GM23338 (cell line): ENCODE results near the gene UBN1. TPM values are rescaled to one million over a fixed set of nuclear protein-coding genes. Genes with fewer than 3 reads are reported as not detected.

Experiments
- ATAC-seq: fragments of 200-7000 bp; cut with Tn5 transposase; 3 replicates; pipeline ENCODE4 v1.9.1; 2020
- DNase-seq: peaks from one replicate; pipeline ENCODE4 v3.0.0-alpha.2; 2015; ENCODE audit warnings: low spot score
- H2AFZ ChIP-seq: fragments of 200-600 bp; sonication (generic); 2 replicates; pipeline ENCODE4 v1.8.0; 2016; ENCODE audit warnings: antibody characterized with exemption, mild to moderate bottlenecking, moderate library complexity
- H3F3A ChIP-seq: fragments of 200-600 bp; sonication (generic); replicated peaks from 2 replicates; pipeline ENCODE4 v1.8.0; 2017; ENCODE audit warnings: antibody characterized with exemption, mixed run types, low read depth
- H3K27ac ChIP-seq: fragments of 200-600 bp; sonication (generic); 2 replicates; pipeline ENCODE4 v1.6.1; 2016; ENCODE audit warnings: low read depth
- H3K27me3 ChIP-seq: fragments of 200-600 bp; sonication (generic); 2 replicates; pipeline ENCODE4 v1.8.0; 2016; ENCODE audit warnings: mild to moderate bottlenecking, mixed run types, moderate library complexity; ENCODE audit not compliant: insufficient read depth
- H3K36me3 ChIP-seq: fragments of 200-600 bp; sonication (generic); 2 replicates; pipeline ENCODE4 v1.8.0; 2016; ENCODE audit warnings: mild to moderate bottlenecking; ENCODE audit not compliant: insufficient read depth
- H3K4me1 ChIP-seq: fragments of 200-600 bp; sonication (generic); 2 replicates; pipeline ENCODE4 v1.8.0; 2016; ENCODE audit warnings: mild to moderate bottlenecking, moderate library complexity; ENCODE audit not compliant: insufficient read depth
- H3K4me2 ChIP-seq: fragments of 200-600 bp; sonication (generic); 2 replicates; pipeline ENCODE4 v1.7.1; 2017; ENCODE audit warnings: mixed run types
- H3K4me3 ChIP-seq: fragments of 200-600 bp; sonication (generic); 2 replicates; pipeline ENCODE4 v1.6.1; 2016; ENCODE audit warnings: mixed run types
- H3K79me2 ChIP-seq: fragments of 200-600 bp; sonication (generic); replicated peaks from 2 replicates; pipeline ENCODE4 v1.8.0; 2017; ENCODE audit warnings: mild to moderate bottlenecking; ENCODE audit not compliant: insufficient read depth
- H3K9me2 ChIP-seq: fragments of 200-600 bp; sonication (generic); 2 replicates; pipeline ENCODE4 v1.8.0; 2017; ENCODE audit not compliant: insufficient read depth
- H4K20me1 ChIP-seq: fragments of 200-600 bp; sonication (generic); replicated peaks from 2 replicates; pipeline ENCODE4 v1.8.0; 2017; ENCODE audit warnings: mild to moderate bottlenecking; ENCODE audit not compliant: insufficient read depth
- H3K27ac Mint-ChIP-seq: 2 replicates; pipeline ENCODE4 v1.8.0; 2020; ENCODE audit warnings: inconsistent platforms, mild to moderate bottlenecking, moderate library complexity, mixed read lengths
- H3K27me3 Mint-ChIP-seq: 3 replicates; pipeline ENCODE4 v1.8.0; 2022; ENCODE audit warnings: low read depth, mild to moderate bottlenecking, moderate library complexity, mixed read lengths, inconsistent platforms; ENCODE audit not compliant: insufficient read depth, poor library complexity
- H3K36me3 Mint-ChIP-seq: 3 replicates; pipeline ENCODE4 v1.8.0; 2021; ENCODE audit warnings: low read depth, mild to moderate bottlenecking, inconsistent platforms, moderate library complexity, mixed read lengths
- H3K4me1 Mint-ChIP-seq: 3 replicates; pipeline ENCODE4 v1.8.0; 2020; ENCODE audit warnings: mild to moderate bottlenecking, inconsistent platforms, mixed read lengths
- H3K4me3 Mint-ChIP-seq: 3 replicates; pipeline ENCODE4 v1.8.0; 2021; ENCODE audit warnings: moderate library complexity, mild to moderate bottlenecking, inconsistent platforms, mixed read lengths
- H3K9me3 Mint-ChIP-seq: 3 replicates; pipeline ENCODE4 v1.8.0; 2020; ENCODE audit warnings: moderate library complexity, mild to moderate bottlenecking, inconsistent platforms, mixed read lengths
- CREB1 ChIP-seq: fragments of 250-450 bp; sonication (Bioruptor Pico); IDR thresholded peaks from 2 replicates; pipeline ENCODE4 v1.5.0; 2020; ENCODE audit warnings: low read depth, mild to moderate bottlenecking, moderate library complexity
- CTCF ChIP-seq, 2 experiments: fragments of 200-600 bp in 1 of 2; sonication (generic) in 1 of 2; conservative IDR thresholded peaks; 2 replicates each; pipeline versions ENCODE4 v1.5.1 to v1.6.1; 2016 to 2017; ENCODE audit warnings: antibody characterized with exemption in 2 of 2, low read depth in 2 of 2, mild to moderate bottlenecking in 2 of 2, moderate library complexity in 1 of 2
- ETS1 ChIP-seq: IDR thresholded peaks from 2 replicates; pipeline ENCODE4 v1.6.1; 2016; ENCODE audit warnings: antibody characterized with exemption
- EZH2 ChIP-seq: fragments of 200-600 bp; sonication (generic); IDR thresholded peaks from one replicate; pipeline ENCODE4 v1.8.0; 2017; ENCODE audit warnings: antibody characterized with exemption, mild to moderate bottlenecking, low read depth; ENCODE audit not compliant: unreplicated experiment
- EZH2phosphoT487 ChIP-seq: fragments of 200-600 bp; sonication (generic); IDR thresholded peaks from one replicate; pipeline ENCODE4 v1.8.1; 2018; ENCODE audit warnings: antibody characterized with exemption; ENCODE audit not compliant: unreplicated experiment
- JUNB ChIP-seq: IDR thresholded peaks from one replicate; pipeline ENCODE4 v1.6.1; 2016; ENCODE audit warnings: antibody characterized with exemption; ENCODE audit not compliant: unreplicated experiment
- NANOG ChIP-seq: IDR thresholded peaks from 2 replicates; pipeline ENCODE4 v1.6.1; 2016; ENCODE audit warnings: antibody characterized with exemption, borderline replicate concordance
- POLR2AphosphoS5 ChIP-seq: IDR thresholded peaks from 2 replicates; pipeline ENCODE4 v1.6.1; 2016; ENCODE audit warnings: antibody characterized with exemption, low read depth
- REST ChIP-seq: IDR thresholded peaks from one replicate; pipeline ENCODE4 v1.6.1; 2018; ENCODE audit warnings: antibody characterized with exemption; ENCODE audit not compliant: unreplicated experiment
- STAT1 ChIP-seq: IDR thresholded peaks from one replicate; pipeline ENCODE4 v1.6.1; 2016; ENCODE audit warnings: antibody characterized with exemption; ENCODE audit not compliant: unreplicated experiment
- ZNF114 ChIP-seq: fragments of 250-450 bp; sonication (Bioruptor Pico); IDR thresholded peaks from 2 replicates; pipeline ENCODE4 v1.5.0; 2020; ENCODE audit warnings: mild to moderate bottlenecking, moderate library complexity
- ZNF331 ChIP-seq: fragments of 250-450 bp; sonication (Bioruptor Pico); IDR thresholded peaks from 2 replicates; pipeline ENCODE4 v1.5.0; 2020; ENCODE audit warnings: low read depth, mild to moderate bottlenecking, moderate library complexity
- ZNF462 ChIP-seq: fragments of 250-450 bp; sonication (Bioruptor Pico); IDR thresholded peaks from 2 replicates; pipeline ENCODE4 v1.5.0; 2020; ENCODE audit warnings: mild to moderate bottlenecking, moderate library complexity
- polyA plus RNA-seq: library from polyadenylated mRNA; unstranded; fragments of >200 nt; fragmentation: Nextera tagmentation; extraction: Ambion mirVana; gene quantifications from 2 replicates; pipeline ENCODE4 v1.2.1, GENCODE V29; 2016
- total RNA-seq: library from RNA; depleted of rRNA; stranded (reverse); fragments of >200 nt; shearing (Covaris generic); gene quantifications from 2 replicates; pipeline ENCODE4 v1.2.3, GENCODE V29; 2014

UBN1 gene
- total and polyA plus RNA-seq, 2 experiments from 2014 or later, result 18.3 to 46.8 TPM

GRCh38 chr16:4813251-4814003, 33.9 kb upstream of the UBN1 start:
- TF ChIP-seq REST, result no peak
- TF ChIP-seq CREB1 (CRISPR knock-in tag), result no peak
- no peak for TF ChIP-seq EZH2
- TF ChIP-seq ETS1, result no peak
- TF ChIP-seq NANOG, result no peak
- TF ChIP-seq ZNF331, result no peak
- TF ChIP-seq STAT1, result no peak
- no peak for TF ChIP-seq EZH2phosphoT487
- TF ChIP-seq ZNF114 (CRISPR knock-in tag), result no peak
- no peak for TF ChIP-seq POLR2AphosphoS5
- no peak for TF ChIP-seq JUNB
- no peak for TF ChIP-seq CTCF (conservative IDR thresholded peaks at IDR 0.05; ENCODE audit: low read depth in 2 of 2)
- TF ChIP-seq ZNF462 (CRISPR knock-in tag), result no peak
- no peak overlapping the region for H3K27ac ChIP-seq
- H3F3A ChIP-seq, result 0 out of 2 replicates have a peak, but pooled peaks cover 12% of the 10 kb centered on the region
- H3K27me3 ChIP-seq, result no peaks in the 10 kb centered on the region
- peaks cover 34% of the 10 kb centered on the region for H3K36me3 ChIP-seq
- no peak overlapping the region for H3K4me2 ChIP-seq
- no peak overlapping the region for H2AFZ ChIP-seq
- H3K4me3 Mint-ChIP-seq, result no peak overlapping the region
- peaks cover 7% of the 10 kb centered on the region for H3K27me3 Mint-ChIP-seq
- no peaks in the 10 kb centered on the region for H3K4me1 Mint-ChIP-seq
- ATAC-seq (no peak), DNase-seq (no peak)
- 0 out of 2 replicates have a peak, but pooled peaks cover 3% of the 10 kb centered on the region for H3K79me2 ChIP-seq
- H3K9me2 ChIP-seq, result no peaks in the 10 kb centered on the region
- H3K36me3 Mint-ChIP-seq, result peaks cover 81% of the 10 kb centered on the region
- H3K9me3 Mint-ChIP-seq, result no peaks in the 10 kb centered on the region
- no peak overlapping the region for H3K27ac Mint-ChIP-seq
- no peaks in the 10 kb centered on the region for H3K4me1 ChIP-seq
- no peaks in the 10 kb centered on the region for H4K20me1 ChIP-seq
- no peak overlapping the region for H3K4me3 ChIP-seq
